ENCODE data around the gene CDH5.

The CDH5 gene

GRCh38 chr16:66366433-66367299, at the start of gene CDH5:
CDH5 (plus strand) TSS chr16:66366691; CDS start chr16:66379338, 12,647 bp downstream.
- Histone ChIP-seq H3K27me3 (replicated peaks; ENCODE audit: control insufficient read depth, insufficient read depth, low read length) (no peaks in the 10 kb centered on the region; the same call in 1 of the 2 replicates), H3K36me3 (ENCODE audit: control insufficient read depth, insufficient read depth, low read length) (no peaks in the 10 kb centered on the region), H3K4me3 (replicated peaks; ENCODE audit: low read depth, low read length) (no peak within 1 kb of the TSS)
- no peak for DNase-seq (ENCODE audit: extremely low read depth, insufficient read length)
- TF ChIP-seq CTCF (IDR thresholded peaks at IDR 0.05; ENCODE audit: insufficient read depth, low read length, poor library complexity, severe bottlenecking): no peak

DNA sequence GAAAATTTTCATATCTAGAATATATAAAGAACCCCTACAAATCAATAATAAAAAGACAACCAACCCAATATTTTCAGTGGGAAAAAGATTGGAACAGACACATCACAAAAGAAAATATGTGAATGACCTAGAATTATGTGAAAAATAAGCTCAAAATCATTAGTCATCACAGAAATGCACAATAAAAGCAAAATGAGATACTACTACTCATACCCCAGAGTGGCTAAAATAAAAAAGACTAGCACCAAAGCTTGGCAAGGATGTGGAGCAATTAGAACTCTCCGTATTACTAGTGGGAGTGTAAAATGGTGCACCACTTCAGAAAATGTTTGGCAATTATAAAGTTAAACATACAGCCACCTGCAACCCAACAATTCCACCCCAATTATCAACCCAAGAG, 48.0 kb upstream of the CDH5 start:
- Histone ChIP-seq H3K4me3 (replicated peaks; ENCODE audit: low read depth, low read length) (no peak overlapping the region), H3K27me3 (replicated peaks; ENCODE audit: control insufficient read depth, insufficient read depth, low read length) (no peaks in the 10 kb centered on the region; the same call in none of the 2 replicates), H3K36me3 (ENCODE audit: control insufficient read depth, insufficient read depth, low read length) (no peaks in the 10 kb centered on the region)
- no peak for TF ChIP-seq CTCF (IDR thresholded peaks at IDR 0.05; ENCODE audit: insufficient read depth, low read length, poor library complexity, severe bottlenecking)
- no peak for DNase-seq (ENCODE audit: extremely low read depth, insufficient read length)

- TF ChIP-seq CTCF (IDR thresholded peaks at IDR 0.05; ENCODE audit: insufficient read depth, low read length, poor library complexity, severe bottlenecking): no peak
- H3K27me3 ChIP-seq (replicated peaks; ENCODE audit: control insufficient read depth, insufficient read depth, low read length): no peaks in the 10 kb centered on the region; the same call in 1 of the 2 replicates
- no peaks in the 10 kb centered on the region for H3K36me3 ChIP-seq (ENCODE audit: control insufficient read depth, insufficient read depth, low read length)
- no peak for DNase-seq (ENCODE audit: extremely low read depth, insufficient read length)
- H3K4me3 ChIP-seq (replicated peaks; ENCODE audit: low read depth, low read length): no peak overlapping the region
Observed at GRCh38 chr16:66320774-66321173, 45.7 kb upstream of the CDH5 start.

DNA sequence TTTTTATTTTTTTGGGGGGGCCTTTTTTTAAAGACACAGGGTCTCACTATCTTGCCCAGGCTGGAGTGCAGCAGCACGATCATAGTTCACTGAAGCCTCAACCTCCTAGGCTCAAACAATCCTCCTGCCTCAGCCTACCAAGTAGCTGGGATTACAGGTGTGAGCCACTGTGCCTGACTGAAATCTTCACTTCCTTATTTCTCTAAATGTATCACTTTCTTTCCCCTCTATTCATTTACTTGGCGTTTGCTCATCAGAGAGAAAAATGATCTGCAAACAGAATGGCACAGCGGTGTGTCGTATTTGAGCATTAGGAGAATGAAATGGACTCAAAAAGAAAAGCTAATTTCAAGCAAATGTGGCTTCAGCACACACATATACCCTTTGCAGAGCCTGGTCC, 44.3 kb upstream of the CDH5 start:
- DNase-seq (ENCODE audit: extremely low read depth, insufficient read length): no peak
- Histone ChIP-seq H3K27me3 (replicated peaks; ENCODE audit: control insufficient read depth, insufficient read depth, low read length) (no peaks in the 10 kb centered on the region; the same call in 1 of the 2 replicates), H3K36me3 (ENCODE audit: control insufficient read depth, insufficient read depth, low read length) (no peaks in the 10 kb centered on the region), H3K4me3 (replicated peaks; ENCODE audit: low read depth, low read length) (no peak overlapping the region)
- no peak for TF ChIP-seq CTCF (IDR thresholded peaks at IDR 0.05; ENCODE audit: insufficient read depth, low read length, poor library complexity, severe bottlenecking)

DNA sequence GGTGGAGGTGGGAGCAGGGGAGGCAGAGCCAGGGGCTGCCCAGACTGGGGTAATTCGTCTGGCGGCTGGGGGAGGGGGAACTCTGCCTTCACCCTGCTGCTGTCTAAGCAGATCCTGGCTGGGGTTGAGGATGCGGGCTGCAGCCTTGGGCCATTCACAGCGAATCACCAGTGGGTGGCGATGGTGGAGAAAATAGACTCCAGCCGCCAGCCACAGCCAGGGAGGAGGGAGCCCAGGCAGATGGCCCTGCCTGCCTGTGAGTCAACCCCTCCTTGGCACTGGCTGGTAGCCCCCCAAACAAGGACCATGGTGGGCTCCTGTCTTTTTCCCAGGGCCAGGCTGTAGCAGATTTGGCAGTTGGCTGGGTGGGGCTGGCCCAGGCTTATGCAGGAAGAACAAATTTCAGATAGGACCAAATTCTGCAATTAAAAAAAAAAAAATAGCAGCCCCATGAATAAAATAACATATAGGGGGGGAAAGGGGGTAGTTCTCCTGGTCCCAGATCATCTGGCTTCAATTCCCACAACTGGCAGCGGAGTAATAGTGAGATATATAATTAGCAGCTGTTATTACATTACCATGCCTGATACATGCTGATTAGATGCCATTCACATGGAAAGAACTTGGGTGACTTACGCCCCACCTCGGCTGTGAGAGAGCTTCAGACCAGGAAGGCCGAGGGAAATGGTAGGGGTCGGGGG, 41.5 kb upstream of the CDH5 start:
- no peaks in the 10 kb centered on the region; the same call in 1 of the 2 replicates for H3K27me3 ChIP-seq (replicated peaks; ENCODE audit: control insufficient read depth, insufficient read depth, low read length)
- no peak for DNase-seq (ENCODE audit: extremely low read depth, insufficient read length)

More for the DNA sequence above, 41.5 kb upstream of the CDH5 start:
- no peak for TF ChIP-seq CTCF (IDR thresholded peaks at IDR 0.05; ENCODE audit: insufficient read depth, low read length, poor library complexity, severe bottlenecking)
- no peak overlapping the region for H3K4me3 ChIP-seq (replicated peaks; ENCODE audit: low read depth, low read length)
- H3K36me3 ChIP-seq (ENCODE audit: control insufficient read depth, insufficient read depth, low read length): no peaks in the 10 kb centered on the region

Data from GM06990 (cell line).